Posterior vena cava (tissue), 2 donors: ENCODE measurements around the gene UNC50. TPM values are rescaled to one million over a fixed set of nuclear protein-coding genes. Genes with fewer than 3 reads are reported as not detected.
"Not testable (repeated sequence)": the region's sequence is repeated elsewhere in the genome, so short reads cannot be mapped to it uniquely, and the experiment has no call there.

Source experiments
- DNase-seq: peaks from one replicate; pipeline ENCODE4 v3.0.0-alpha.2; 2020; ENCODE audit warnings: low spot score
- intact Hi-C, 2 donors: fragments of 100-400 bp; cut with DNase I; formaldehyde crosslinking; loops; one replicate each; pipeline versions ENCODE4 v1.14.1 to v1.14.2; 2022 to 2023
- total RNA-seq, 2 donors: library from RNA; stranded (reverse); fragmentation: NEBNext Ultra II Directional; extraction: Animal tissue kit (Norgen Biotek cat#: 25700); gene quantifications; one replicate each; pipeline ENCODE4 v1.2.1, GENCODE V29; 2021
- donor health status: DM: yes; HTN: yes; CAD: no.
- donor health status: DM: yes; HTN: yes; CAD: no.

Gene UNC50
- total RNA-seq, 2 donors from 2014 or later, result 36.3 to 45.6 TPM

GRCh38 chr2:98650998-98651397, 42.6 kb downstream of the UNC50 start:
- no peak for DNase-seq
- intact Hi-C loops, result no loop called here

- DNase-seq, result no peak
- intact Hi-C loops, result no loop called here
These were observed 46.5 kb downstream of the UNC50 start for GRCh38 chr2:98654699-98655495.

DNA sequence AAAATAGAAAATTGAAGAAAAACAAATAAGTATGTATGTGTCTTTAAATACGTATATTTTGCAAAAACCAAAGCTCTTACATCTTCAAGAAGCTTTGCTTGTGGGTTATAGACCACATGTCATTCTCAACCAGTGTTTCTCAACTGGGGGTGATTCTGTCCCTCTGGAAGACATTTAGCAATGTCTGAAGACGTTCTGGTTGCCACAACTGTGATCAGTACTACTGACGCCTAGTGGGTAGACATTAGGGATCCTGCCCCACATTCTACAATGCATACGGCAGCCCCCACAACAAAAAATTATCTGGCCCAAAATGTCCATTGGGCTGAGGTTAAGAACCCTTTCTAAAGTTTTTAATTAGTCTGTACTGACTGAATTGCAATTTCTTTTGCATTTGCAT, 48.4 kb downstream of the UNC50 start:
- intact Hi-C loops, result no loop called here
- DNase-seq, result no peak

DNA sequence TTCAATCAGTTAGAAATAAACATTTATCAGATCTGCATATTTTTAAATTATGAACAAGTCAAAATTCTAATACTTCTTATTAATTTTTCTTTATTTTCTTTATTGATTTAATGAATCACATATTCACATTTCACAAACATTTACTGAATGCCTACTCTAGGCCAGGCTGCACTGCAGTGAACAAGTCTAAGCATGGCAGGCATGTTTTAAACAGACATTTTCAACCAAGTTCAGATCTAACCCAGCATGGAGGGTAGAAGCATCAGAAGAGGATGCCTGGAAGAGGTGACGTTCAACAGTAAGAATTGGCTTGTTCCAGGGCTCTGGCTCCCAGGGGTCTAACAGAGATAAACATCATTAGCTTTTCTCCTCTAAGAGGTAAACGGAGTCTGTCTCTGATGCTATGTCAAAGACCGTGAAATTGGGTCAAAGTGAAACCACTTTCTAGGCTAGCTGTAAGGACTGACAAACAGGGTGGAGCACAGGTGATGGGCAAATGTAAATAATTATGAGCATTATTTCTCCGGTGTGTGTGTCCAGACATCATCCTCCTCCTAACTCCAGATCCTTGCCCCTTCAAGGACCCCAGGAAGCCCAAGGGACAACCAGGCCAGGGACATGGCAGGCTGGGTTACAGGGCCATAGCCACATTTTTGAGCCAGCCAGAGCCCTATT, 50.6 kb downstream of the UNC50 start:
- DNase-seq, result no peak
- intact Hi-C loops, result no loop called here

DNA sequence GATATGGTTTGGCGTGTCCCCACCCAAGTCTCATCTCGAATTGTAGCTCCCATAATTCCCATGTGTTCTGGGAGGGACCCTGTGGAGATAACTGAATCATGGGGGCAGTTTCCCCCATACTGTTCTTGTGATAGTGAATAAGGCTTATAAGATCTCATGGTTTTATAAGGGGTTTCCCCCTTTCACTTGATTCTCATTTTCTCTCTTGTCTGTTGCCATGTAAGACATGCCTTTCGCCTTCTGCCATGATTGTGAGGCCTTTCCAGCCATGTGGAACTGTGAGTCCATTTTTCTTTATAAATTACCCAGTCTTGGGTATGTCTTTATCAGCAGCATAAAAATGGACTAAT, 51.1 kb downstream of the UNC50 start:
- intact Hi-C loops, DNase-seq: not testable (repeated sequence)

GRCh38 chr2:98663511-98664090, 55.2 kb downstream of the UNC50 start:
- intact Hi-C loops, result loop anchor here in 1 of 2 donors (5.0 kb wide), 1 partner anchor 164 kb away; no protein-coding TSS in a partner anchor
- no peak for DNase-seq

- DNase-seq, result no peak
- intact Hi-C loops, result loop anchor here in 1 of 2 donors (5.0 kb wide), 1 partner anchor 163 kb away; no protein-coding TSS in a partner anchor
These were observed 55.9 kb downstream of the UNC50 start for GRCh38 chr2:98664323-98664722.

DNA sequence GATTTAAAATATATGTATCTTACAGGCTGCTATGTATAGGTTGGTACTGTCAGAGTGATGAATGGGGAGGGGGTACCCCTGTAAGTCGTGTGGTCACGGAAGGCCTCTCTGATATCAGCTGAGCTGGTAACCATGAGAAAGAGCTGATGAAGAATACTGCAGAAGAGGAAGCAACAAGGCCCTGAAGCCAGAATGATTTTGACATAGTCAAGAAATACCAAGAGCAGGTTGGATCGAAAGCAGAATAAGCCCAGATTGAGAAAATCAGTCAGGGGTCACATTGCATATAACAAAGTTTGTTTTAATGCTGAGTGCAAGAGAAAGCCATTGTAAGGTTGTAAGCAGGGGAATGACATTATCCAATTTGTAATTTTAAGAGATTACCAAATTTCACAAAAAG, 57.3 kb downstream of the UNC50 start:
- DNase-seq, result no peak
- intact Hi-C loops, result no loop called here

Other genes starting within 250 kb of the UNC50 start
- gene INPP4A, start 163.7 kb upstream of the UNC50 start, total RNA-seq, result 10 to 100 TPM; 31.5 to 42.9 TPM
- gene COA5, start 77 bp upstream of the UNC50 start, total RNA-seq, result 10 to 100 TPM; 19.5 to 25.5 TPM
- 10 to 100 TPM; 34.2 to 36.2 TPM for gene MGAT4A, start 122.5 kb downstream of the UNC50 start, total RNA-seq